CD4-positive, alpha-beta T cell treated with Interleukin-12 subunit alpha and Interleukin-12 subunit beta, for 1 hour (primary cell): ENCODE data around the gene AIG1.

ENCODE experiments used
- DNase-seq: peaks from one replicate; pipeline ENCODE4 v3.0.0-alpha.2; 2020

Gene AIG1

DNA sequence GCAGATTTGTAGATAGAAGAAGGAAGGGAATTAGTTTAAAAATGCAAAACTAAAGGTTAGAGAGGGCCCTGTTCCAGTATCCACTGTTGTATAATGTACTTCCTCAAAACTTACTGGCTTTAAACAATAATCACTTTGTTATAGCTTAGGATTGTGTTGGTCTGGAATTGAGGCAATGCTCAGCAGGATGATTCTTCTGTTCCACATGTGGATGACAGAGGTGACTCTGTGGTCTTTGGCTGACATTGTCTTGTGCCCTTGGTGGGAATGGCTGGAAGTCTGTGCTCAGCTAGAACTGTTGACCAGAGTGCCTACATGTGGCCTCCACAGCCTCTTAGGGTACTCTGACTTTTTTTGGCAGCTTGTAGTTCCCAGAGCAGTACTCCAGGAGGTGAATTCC is 143.4 kb downstream of the AIG1 start:
- no peak for DNase-seq

DNA sequence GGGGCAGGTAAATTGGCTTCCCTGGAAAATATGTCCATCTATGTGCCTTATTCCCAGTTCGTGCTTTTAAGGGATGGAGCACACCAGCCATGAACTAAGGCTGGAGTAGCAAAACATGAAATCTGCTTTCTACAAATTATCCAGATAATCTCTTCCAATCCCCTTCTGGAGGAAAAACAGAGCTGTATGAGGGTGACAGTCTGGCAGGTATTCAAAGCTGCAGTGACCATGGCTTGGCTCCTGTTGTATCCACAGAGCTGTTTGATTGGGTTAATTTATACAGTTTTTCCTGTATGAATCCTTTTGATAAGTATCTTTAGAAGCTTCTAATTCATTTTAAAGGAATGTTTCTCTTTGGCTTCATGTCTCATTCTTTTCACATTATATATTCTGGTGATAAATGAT is 144.4 kb downstream of the AIG1 start:
- no peak for DNase-seq

DNA sequence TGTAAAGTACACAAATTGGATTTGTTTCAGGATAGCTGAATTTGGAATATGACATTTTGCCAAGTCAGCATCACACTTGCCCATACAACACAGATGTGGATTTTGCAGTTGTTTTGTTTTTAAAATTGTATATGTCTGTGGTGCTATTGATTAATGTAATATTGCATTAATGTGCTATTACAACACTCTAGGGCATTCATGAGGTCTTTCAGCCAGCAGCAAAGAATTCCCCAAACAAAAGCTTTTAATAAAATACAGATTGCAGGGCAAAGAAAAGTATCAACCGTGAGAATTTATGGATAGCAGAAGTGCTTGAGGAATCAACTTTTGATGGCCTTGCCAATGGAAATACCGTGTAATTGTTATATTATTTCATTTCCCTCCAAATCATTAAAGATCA is 144.9 kb downstream of the AIG1 start:
- no peak for DNase-seq

DNA sequence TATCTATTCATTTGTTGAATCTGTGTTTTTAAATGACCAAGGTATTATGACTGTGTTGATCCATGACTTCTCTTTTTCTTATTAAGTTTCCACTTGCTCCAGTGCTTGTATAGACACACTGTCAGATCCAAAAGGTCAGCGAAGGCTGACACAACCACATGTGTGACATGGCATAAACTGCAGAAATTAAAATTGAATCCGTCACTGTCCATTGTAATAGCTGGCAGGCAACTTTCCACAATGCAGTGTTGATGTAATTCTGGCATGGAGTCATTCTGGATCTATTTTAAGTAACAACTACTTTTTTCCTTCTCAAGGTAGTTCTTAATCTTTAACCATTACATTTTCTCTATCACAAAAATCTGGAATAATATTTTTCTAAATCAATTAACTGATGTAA is 145.3 kb downstream of the AIG1 start:
- no peak for DNase-seq

DNA sequence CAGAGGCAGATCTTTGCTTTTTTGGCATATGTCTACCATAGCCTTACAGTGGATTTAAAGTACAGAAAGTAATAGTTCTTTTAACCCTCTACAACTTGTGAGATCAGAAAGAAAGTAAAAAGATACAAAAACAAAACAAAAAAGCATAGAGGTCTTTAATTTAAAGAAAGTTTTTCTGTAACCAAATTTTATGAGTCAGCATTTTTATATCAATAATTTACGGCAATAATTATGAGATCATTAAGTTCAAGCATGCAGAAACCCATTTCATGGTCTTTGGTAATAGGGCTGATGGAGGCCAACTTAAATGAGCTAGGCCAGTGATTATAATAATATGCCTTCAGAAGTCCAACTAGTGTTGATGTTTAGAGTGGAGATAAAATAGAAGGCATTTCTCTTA is 145.9 kb downstream of the AIG1 start:
- no peak for DNase-seq

DNA sequence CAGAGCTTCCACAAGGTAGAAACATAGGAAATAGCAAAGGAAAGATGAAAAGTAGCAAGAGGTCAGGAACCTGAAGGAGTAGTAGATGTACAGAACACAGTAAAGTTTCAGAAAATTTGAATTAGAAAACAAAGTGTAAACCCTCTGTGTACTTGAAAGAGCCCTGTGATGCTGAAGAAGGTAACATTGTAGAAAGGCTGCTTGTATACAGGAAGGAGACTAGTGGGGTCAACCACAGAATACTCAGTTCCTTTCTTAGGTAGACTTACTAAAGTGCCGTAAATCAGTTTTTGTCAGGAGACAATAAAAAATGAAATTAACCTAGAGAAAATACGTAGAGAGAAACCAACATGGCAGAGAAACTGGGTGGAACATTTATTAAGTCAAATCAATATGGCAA is 149.7 kb downstream of the AIG1 start:
- no peak for DNase-seq

DNA sequence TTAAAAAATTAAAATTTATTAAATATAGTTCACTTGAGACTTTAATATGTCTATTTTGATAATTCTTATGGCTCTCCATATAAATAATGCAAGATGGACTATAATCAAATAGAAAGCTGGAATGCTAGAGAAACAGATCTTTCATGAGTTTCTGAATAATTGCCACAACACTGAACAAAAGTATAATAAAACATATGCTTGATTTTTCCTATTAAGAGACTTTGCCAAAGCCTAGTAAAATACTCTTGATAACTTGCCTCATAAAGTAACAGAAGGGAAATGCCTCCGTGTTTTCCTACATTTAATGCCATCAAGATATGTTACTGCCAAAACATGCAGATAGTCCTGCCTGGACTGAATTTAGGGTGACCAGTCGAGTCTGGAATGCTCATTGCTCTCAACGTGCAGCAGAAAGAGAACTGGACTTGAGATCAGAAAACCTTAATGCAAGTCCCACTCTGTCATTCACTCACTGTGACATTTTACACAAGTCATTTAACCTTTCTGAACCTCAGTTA is 153.2 kb downstream of the AIG1 start:
- DNase-seq, result no peak

DNA sequence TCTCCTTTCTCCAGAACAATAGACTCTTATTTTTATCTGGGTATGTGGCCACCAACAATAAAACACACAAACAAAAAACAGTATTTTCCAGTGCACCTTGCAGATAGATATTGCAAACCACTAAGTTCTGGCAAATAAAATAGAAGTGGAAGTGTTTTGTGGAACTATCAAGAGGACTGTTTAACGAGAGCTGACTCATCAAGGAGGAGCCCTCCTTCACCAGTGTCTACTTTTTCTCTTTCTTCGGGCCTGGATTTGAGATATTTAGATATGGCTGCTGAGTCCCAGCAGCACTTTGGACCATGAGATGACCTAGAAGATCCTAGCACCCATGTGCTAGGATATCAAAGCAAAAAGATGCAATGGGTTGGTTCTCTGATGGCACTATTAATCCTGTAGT is 154.7 kb downstream of the AIG1 start:
- no peak for DNase-seq

DNA sequence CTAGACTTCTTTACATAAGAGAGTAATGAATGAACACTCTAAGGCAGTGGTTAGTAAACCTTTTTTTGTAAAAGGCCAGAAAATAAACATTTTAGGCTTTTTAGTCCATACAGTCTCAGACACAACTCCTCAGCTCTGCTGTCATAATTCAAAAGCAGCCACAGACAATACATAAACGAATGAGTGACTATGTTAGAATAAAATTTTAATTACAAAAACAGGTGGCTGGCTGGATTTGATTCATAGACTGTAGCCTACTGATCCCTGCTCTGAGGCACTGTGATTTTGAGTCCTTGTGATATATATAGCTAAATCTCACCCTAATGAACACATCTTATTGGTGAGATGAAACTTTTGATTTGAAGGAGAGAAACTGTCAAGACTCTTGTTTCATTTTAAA is 155.1 kb downstream of the AIG1 start:
- no peak for DNase-seq

DNA sequence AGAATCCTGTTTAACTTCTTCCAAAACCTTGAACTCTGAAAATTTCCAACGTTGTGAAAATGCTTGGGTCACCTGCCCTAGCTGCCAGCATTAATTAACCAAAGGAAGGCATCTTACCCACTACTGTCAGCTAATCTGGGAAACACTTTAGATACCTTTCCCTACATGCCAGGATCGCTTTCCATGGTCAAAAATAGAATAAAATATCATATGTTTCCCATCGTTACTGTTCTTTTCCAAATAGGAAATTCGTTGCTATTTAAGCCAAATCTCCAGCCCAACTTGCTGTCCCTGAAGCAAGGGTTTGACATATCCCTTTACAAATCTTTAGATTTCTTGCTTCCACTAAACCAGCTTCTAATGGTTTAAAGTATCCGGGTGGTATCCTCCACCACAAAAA is 157.5 kb downstream of the AIG1 start:
- DNase-seq, result no peak

DNA sequence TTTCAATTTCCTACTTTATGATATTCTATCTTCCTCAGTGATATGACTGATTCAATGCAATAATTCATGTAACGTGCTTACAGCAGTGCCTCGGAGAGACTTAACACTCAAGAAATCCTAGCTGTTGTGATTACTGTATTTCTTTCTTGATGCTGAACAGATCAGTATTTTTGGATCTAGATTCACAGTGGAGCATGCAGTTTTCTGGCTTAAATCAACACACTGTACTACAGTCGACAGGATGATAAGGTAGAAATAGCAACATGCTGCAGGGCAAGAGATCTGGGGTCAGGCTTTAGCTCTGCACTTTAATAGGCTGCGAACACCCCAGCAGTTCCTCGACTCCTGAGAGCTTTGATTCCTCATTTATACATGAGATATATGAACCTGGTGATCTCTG is 161.0 kb downstream of the AIG1 start:
- DNase-seq, result no peak

DNA sequence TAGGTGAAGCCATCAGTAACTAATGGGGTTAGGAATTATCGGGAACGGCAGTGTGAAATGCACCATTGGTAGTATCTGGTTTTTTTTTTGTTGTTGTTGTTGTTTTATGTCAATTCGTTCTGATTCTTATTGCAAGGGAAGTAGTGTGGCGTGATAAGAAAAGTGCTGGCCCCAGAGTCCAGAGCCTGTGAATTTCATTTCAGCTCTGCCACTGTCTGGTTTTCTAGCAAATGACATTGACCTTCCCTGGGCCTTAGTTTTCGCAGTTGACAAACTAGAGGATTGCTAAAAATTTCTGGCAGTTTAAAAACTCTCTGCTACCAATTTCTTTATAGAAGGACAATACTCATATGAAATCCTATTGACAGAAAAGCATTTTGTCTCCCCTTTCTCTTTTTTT is 161.6 kb downstream of the AIG1 start:
- no peak for DNase-seq

DNA sequence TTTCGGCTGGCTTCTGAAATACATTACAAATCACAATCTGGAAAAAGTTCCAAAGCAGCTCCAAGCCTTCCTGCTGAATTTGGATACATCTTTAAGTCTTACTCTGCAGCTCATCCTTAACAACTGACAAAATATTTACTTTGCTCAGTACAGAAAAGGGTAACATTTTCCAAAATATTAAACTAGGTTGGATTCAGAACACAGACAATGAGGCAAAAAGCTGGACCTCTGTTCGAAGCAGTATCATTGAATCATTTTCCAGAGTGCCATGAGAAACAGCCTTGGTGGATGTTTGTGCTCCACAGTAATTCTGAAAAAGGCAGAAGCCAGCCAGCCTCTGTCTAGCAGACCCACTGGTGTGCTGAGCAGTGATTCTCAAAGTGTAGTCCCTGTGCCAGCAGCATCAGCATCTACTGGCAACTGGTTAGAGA is 162.1 kb downstream of the AIG1 start:
- DNase-seq, result no peak

DNA sequence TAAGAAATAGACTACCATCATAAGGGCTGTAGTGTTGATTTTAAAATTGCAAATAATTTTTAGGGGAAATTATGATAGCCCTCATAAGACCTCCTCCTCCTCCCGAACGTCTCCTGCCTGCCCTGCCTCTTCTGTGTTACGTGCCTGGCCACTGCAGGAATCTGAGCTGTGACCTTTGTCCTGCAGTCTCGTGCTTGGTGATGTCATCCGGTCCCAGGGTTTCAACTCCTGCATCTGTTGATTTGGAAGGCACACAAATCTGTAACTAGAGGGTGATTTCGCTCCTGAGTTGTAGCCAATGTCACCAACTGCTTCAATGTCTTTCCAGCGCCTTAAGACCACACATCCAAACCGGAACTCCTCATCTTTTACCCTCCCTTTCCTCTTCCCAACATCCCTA is 163.2 kb downstream of the AIG1 start:
- no peak for DNase-seq

DNA sequence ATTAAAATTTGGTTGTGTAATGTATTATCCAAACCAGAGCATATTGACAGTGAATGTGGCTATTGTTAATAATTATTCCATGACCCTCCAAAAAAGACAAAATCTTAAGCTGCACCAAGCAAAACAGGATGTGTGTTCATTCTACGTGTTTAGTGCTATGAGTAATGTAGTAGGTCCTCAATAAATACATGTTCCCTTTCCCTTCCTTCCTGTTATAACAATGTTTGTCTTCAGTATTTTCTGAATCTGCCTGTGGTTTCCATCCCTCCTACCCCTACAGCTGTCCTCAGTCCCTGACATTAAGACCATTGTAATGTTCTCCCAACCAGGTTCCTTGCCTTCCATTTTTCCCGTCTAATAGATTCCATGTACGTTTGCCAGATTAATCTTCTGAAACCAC is 163.8 kb downstream of the AIG1 start:
- no peak for DNase-seq

DNA sequence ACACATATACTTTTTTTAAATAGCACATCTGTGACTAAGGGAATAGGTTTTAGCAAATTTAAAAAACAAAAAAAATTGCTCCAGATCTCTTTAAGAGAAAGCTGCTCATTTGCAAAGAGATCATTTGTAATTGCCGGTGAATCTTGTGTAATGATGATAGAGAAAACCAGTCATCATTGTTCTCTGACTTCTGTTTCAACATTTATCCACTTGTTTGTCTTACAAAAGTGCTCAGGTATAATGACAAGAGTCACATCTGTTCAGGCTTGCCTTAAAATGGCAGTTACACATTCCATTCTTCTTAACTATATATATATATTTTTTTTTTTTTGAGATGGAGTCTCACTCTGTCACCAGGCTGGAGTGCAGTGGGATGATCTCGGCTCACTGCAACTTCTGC is 165.2 kb downstream of the AIG1 start:
- no peak for DNase-seq

DNA sequence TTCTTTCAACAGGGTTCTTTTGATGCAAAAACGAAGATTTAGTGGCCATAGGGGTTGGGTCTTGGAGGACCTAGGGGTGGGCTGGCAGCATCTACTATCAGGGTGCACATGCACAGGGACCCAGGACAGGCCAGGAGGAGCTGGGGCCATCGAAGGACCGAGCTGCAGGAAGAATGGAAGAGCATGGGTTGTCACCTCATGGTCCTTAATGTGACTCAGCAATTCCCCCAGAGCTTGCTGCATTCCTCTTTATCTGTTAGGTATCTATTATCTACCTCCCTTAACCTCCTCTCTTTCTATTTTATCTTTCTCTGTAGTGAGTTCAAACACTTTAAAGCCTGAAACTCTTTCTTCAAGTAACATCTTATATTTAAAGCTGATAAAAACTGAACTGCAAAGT is 167.0 kb downstream of the AIG1 start:
- no peak for DNase-seq

DNA sequence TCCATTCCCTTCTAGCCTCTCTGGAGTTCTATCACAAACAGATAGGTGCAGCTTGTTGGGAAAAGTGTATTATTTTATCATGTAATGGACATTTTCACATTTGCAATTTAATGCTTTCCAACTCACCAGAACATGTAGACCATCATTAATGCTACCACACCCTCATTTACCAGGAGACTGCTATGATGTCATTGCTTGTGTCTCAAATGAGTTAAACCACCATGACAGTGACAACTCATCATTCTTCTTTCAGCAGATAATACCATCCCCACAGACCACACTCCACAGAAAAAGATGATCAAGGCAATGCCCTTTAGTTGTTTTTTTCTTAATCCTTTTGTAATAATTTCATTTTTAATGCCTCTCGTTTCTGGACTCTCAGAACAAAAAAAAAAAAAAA is 168.7 kb downstream of the AIG1 start:
- no peak for DNase-seq

DNA sequence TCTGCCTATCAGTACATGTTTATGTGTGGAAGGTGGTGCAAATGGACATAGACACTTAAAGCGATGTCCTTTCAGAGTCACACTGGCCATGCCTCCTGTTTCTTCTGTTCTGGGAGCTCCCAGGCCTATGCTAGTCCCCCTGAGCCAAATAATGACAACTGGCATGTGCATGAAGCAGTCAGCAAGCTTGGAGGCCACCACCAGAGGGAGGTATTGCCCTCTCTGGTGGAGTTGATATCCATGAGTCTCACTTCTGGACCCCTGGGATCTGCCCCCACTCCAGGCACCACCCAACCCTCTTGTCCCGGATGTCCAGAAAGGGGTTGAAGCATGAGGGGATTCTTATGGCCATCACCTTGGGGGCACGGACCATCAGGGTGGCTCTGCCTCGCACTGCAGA is 172.2 kb downstream of the AIG1 start:
- peak; percentile 12 for DNase-seq

DNA sequence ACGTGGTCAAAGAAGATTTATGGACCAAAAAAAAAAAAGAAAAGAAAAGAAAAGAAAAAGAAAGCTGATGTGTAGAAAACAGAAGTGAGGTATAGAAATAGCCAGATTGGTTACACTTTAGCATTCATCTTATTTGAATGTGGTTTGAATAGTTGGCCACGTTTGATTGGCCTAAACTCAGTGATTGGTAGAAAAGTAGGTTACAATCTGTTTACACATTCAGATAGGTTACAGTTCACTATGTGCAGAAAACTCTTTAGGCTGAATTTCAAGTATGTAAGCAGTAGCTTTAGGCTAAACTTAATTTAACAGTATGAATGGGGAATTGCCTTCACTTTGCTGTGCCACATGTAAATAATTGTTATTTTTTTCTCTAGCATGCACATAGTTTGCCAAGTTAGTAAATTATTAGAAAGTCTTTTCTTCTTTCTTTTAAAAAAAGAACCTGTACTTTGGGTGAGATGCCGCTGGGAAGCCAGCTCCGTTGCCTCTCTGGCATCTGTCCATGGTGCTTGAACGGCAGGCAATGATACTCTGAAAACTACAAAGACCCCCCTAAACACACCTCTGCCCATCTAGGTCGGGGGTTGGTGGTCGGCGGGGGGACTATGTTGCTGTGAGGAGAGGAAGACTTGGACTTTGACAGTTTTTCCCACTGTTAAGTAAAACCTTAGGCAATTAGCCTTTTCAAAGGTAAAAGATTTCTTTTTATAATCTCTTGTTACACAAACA is 173.0 kb downstream of the AIG1 start:
- no peak for DNase-seq

DNA sequence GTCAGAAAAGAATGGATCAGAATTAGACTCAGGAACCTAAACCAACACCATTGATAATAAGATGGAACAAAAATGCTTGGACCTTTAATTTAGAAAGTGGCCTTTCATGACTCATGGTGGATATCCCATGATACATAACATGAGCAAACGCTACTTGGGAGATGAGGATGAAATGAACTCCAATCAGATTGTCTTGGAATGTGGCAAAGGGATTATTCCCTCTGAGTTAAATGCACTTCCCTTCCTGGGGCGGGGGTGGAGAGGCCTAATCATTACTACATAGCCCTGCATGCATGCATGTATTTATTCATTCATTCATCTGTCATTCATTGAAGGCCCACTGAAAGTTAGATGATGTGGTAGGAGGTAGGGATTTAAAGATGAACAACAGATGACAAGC is 174.0 kb downstream of the AIG1 start:
- no peak for DNase-seq

DNA sequence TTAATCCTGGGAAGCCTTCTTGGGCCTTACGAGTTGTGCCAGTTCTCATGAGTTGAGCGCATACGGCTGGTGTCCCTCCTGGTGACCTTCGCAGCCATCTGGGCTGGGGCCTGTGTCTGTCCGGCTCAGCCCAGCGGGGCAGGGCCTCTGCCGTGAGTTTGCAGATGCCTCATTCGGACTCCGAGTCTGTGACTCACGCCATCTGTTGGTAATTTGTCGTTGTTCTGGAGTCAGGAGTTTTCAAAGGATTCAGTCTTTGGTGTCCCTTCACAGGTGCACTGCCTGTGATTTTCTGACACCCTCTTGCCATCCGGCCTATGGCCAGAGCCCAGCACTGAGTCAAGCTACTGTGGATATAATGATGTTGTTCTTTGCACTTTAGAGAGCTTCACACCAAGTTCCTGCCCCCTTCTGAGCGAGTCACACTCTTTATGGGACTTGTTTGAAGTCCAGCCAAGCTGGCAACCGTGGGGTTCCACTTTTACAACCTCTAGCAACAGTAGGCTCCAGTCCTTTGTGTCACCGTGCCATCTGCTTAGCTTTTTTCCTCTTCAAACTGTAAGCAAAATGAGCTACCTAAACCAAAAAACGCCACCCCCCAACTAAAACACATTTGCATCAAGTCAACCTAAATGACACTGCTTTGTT is 175.6 kb downstream of the AIG1 start:
- DNase-seq, result no peak

DNA sequence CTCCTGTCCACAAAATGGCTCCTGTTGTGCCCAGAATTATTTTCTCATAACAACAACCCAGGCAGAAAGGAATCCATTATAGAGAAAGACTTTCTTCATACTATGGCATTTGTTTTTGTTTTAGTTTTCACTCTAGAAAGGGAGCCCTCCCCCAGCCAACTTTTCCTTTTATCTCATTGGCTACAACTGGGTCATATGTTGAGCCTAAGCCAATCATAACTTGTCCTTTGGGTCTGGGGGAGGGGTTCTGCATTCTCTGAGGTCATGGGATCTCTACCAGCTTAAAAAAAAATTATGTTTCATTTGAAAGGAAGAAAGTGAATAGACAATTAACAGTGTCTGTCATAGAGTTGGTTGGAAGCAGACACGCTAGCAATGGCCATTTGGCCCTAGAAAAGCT is 177.6 kb downstream of the AIG1 start:
- DNase-seq, result no peak

DNA sequence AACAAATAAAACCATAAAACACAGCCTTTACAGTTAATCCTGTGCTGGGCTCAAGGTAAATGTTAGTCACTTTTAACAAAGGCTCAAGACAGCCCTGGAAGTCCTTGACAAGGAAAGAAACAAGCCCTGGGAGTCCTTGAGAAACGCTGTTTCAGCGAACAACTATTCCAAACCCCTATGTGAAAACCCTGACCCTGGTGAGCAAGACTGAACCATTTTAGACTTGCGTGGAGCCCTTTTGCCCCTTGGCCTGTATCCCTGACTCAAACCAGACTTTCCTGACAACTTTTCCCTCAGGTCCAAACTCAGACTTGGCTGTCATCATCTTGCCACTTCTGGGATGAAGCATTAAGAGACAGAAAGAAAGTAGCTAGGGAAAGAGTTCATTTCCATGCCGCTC is 180.4 kb downstream of the AIG1 start:
- no peak for DNase-seq

DNA sequence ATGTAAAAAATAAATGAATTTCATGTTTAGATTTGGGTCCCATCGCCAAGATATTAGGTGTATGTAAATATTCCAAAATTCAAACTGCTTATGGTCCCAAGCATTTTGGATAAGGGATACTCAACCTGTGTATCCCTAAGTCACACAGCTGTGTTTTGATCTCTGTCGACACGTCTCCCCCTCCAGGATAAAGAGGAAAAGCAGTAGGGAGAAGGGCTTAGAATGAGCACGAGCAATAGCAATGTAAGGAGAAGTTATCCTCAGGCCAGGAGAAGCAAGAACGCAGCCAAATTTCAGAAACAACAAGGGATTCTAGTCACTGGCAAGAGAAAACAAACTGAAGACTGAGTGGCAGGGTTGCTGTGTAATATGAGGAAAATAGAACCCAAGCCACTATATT is 181.2 kb downstream of the AIG1 start:
- no peak for DNase-seq
